ENCODE measurements around the gene TMEM250.

Gene TMEM250

DNA sequence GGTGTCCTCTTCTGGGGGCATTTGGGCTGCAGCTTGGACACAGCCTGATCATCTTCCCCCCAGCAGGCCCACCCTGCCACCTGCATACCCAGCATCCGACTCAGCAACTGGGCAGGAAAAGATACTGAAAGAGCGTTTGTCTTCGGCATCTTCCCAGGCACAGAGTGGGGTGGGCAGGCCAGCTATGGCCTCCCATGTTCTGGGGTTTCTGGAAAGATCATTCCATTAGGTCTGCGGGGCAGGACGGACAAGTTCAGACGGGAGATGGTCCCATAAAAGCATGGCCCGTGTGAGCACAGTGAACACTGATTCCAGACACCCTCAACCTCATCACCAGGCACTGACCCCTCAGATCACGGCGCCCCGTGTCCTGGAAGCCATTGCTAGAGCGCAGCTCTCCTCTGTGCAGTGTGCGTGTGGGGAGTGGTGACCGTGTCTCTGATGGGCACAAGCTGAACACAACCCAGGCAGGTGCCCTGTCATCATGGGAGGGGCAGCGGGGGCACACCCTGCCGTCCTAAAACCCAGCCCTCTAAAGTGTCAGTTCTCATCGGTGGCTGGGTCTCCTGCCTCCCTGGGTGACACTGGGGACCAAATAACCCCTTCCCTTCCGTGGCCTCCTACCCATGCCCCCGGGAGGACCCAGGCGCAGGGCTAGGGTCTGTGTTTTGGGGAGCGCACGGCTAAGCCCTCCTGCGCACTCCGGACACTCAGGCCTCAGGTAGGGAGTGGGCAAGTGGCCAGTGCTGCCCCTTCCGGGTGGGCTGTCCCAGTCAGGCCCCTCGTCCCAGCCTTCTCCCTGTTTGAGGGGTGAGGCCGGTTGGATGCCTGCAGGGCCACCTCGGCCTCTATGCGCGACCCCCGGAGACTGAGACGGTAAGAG is 13.2 kb upstream of the TMEM250 start:
- DNase-seq (ENCODE audit: low read depth): no peak

DNA sequence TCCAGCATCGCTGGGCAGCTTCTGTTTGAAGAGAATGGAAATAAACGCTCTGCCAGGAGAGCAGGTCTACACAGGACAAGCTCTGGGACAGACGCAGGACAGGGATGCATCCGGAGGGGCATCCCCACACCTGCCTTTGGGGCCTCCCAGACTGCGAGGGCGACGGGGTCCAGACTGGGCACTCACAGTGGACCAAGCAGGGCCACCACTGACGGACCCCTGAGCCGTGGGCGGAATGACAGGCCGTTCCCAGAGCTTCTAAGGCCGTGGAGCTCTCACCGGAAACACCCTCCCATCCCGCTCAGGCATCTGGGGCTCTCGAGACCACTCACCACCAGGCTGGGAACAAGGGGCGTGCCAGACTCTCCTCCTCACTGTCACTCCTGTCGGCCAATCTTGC is 10.5 kb upstream of the TMEM250 start:
- DNase-seq (ENCODE audit: low read depth): no peak

DNA sequence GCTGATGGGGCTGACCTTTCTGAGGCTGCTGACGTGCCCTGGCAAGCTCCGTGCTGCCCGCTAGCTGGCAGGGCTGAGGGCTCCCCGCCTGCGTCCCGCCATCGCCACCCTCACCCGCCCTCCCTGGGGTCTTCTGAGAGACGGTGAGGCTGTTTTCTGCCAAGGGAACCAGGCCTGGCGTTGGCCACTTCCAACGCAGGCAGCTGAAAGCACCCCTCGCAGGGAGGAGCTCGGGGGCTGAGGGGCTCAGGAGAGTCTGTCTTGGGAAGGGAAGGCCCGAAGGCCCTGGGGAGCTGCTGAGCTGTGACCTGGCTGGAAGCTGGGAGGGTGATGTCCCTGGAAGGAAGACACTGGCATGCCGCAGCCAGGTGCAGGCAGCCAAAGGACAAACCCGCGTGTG is 9.8 kb upstream of the TMEM250 start:
- no peak for DNase-seq (ENCODE audit: low read depth)

DNA sequence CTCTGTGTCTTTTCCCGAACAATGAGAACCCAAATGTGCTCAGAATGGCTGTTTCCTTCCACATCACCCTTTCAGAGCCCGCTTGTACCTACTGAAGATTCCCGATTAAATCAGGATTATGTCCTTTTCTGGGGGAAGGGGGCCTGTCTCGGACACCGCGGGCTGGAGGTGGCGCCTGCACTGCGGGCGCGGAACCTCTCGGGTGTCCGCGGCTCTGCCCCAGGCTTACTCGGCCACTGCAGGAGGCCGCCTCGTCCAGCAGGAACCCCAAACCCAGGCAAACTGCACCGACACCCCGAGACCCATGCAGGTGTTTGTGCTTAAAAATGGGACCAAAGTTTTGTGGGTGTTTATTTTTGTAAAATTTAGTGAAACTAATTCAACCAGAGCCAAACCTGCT is 8.6 kb upstream of the TMEM250 start:
- no peak for DNase-seq (ENCODE audit: low read depth)

DNA sequence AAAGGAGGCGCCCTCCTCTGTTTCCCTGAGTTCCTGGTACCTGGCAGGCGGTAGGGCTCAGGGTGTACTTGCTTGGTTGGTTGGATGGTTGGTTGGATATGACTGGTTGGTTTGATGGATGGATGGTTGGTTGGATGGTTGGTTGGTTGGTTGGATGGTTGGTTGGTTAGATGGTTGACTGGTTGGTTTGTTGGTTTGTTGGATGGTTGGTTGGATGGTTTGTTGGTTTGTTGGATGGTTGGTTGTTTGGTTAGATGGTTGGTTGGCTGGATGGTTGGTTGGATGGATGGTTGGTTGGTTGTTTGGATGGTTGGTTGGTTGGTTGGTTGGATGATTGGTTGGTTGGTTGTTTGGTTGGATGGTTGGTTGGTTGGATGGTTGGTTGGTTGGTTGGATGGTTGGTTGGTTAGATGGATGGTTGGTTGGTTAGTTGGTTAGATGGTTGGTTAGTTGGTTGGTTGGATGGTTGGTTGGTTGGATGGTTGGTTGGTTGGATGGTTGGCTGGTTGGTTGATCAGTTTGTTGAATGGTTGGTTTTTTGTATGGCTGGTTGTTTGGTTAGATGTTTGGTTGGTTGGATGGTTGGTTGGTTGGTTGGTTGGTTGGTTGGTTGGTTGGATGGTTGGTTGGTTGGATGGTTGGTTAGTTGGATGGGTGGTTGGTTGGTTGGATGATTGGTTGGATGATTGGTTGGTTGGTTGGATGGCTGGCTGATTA is 6.5 kb upstream of the TMEM250 start:
- DNase-seq (ENCODE audit: low read depth): no peak

DNA sequence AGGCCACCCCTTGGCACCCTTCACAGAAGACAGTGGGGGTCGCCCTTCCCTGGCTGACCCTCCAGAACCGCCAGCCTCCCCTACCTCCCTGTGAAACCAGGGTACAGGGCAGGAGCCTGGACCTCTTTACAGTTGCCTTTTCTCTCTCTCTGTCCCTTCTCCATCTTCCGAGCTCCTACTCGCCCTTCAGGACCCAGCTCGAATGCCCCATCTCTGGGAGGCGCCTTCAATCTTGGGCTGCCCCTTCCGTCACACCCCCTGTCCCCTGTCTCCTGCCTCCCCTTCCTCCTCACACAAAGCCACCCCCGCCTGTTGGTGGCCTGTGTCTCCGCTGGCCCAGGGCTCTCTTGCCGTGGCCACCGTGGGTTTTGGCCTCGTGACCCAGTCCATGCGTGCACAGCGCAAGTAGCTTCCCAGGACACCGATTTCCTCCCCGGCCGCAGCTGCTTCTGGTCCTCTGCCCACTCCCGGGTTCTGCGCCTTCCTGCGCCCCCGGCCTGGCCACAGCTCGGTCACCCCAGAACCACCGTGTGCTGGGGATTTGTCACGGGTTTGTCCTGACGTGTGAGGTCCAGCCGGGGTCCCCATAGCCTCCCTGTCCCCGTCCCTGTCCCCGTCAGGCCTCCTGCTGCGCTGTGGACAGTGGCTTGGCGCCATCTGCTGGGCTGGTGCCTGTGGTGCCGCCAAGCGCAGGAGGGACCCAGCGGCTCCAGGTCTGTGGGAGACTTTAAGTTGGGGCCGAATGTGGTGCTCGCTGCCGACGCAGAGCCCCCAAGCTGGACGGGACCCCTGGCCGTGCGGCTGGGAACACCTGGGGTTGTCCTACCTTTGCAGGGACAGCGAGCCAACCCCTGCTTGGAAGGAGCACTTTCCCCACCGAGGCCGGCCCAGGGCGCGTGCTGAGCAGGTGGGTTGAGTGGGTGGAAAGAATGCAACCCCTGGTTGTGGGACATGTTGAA is 4.0 kb upstream of the TMEM250 start:
- no peak for DNase-seq (ENCODE audit: low read depth)

DNA sequence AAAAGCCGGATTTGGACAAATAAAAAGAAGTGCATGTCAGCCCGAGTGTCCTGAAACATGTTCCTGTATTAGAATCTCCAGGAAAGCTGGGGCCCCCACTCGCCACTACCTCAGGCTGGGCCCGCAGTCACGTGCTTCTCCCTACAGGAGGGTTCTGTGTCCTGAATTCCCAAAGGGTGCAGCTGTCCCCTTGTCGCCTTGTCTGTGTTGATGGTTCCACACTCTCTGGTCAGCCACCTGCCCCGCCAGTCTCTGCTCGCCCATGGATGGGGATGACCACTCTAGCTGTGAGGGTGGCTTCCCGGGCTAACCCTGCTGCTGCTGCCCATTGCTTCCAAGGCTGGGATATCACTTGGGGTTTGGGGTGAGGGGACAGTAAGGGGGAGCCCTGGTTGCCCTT is 3.1 kb upstream of the TMEM250 start:
- DNase-seq (ENCODE audit: low read depth): no peak

DNA sequence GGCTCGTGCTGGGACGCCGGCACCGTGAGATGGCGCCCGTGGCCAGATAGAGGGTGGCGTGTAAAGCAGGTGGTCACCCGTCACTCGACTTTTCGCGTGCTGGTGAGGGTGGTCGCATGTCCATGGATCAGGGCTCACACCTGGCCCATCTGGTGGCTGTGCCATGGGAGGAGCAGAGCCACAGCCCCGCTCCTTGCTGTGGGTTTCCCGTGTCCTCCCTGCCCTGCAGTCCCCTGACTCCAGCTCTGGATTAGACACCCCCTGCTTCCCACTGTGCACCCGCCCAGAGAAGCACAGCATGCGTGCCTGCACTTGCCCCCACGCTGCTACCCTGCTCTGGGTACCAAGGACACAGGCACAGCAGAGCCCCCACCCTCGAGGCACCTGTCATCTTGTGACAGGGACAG is 1.8 kb upstream of the TMEM250 start:
- DNase-seq (ENCODE audit: low read depth): no peak

DNA sequence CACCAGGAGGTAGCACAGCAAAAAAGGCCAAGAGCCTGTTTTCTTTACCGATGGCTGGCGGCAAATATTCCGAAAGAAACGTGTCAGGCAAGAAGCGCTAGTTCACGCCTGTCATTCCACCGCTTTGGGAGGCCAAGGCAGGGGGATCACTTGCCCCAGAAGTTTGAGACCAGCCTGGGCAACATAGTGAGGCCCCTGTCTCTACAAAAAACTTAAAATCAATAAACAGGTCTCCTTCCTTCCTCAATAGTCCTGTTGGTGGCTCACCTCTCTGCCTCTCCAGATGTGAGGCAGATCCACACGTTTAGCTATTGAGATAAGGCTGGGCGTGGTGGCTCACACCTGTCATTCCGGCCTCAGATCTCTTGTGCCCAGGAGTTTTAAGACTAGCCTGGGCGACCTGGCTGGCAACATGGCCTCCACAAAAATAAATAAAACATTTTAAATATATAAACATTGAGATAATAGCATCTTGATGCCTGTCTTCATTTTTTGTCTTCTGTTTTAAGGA is 1.3 kb upstream of the TMEM250 start:
- DNase-seq (ENCODE audit: low read depth): no peak

DNA sequence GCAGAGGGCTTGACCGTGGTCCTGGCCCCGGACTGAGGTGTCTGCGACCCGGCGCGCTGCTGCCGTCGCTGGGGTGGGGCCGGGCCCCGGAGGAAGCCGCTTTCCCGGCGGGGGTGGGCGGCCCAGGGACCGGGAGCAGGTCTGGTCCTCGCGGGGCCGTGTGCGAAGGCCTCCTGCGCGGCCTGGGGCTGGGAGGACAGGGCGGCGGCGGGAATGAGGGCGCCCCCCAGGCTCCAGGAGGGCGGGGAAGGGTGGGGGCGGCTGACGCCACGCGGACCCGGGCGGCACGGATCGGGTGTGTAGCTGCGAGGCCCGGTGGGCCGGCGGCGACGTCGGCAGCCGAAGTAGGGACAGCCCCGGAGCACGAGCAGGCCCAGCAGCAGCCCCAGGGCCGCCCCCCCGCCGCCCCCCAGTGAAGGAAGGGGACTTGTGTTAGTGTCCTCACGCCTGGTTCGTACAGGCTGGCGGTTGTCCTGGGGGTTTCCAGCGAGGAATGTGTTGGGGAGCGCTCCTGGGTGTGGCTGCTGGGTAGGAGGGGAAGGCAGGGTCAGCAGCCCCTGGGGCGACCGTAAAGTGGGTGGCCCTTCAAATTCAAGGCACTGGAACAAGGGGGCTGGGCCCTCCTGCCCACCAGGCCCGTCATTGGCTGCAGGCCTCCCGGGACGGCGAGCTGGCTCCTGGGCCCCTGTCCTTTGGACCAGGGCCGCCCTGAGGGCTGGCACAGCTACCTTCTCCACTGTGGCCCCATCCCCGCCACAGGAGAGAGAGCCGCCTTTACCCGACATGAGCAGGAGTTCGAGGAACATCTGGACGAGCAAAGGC is 597 bp upstream of the TMEM250 start:
- DNase-seq (ENCODE audit: low read depth): no peak

DNA sequence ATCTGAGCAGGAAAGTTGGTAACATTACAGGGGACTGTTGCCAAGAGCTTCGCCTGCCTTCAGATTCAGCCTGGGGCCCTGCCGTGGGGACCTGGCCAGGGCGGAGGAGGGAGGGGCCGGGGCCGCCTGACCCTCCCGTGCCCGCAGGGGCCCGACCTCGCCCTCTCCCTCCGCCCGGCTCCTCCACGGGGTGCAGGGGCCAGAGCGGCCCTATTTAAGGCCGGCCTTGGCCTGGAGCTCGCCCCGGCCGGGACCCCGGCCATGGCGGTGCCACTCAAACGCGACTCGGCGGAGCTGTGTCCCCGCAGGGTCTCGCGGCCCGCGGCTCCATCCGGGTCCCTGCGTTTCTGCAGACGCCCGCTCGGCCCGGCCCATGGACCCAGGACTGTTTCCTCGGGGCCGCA is 757 bp downstream of the TMEM250 start:
- DNase-seq (ENCODE audit: low read depth): no peak

DNA sequence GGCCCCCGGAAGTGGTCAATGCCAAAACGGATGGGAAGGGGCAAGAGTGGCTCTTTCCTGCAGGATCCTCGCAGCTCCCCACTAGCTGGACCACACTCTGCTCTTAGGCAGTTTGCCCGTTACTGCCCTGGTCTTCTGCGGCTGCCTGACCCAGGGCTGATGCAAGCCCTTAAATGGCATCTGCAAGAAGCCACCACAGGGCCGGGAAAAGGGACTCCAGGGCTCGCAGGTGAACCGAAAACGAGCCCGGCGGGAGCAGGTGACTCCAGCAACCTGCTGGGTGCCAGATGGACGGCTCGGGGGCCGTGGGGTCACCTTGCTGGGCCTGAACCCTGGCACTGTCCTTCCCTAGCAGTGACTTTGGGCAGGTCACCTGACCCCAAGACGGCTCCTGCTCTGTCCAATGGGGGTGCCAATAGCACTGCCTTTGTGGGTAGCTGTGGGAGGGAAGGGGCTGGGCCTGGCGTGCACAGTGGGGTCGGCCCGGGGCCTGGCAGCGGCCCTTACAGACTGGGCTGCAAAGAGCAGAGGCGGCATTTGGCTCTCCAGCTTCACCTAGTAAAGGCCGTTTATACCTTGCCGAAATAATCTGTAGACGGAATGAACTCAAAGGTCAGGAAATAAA is 1.3 kb downstream of the TMEM250 start:
- no peak for DNase-seq (ENCODE audit: low read depth)

DNA sequence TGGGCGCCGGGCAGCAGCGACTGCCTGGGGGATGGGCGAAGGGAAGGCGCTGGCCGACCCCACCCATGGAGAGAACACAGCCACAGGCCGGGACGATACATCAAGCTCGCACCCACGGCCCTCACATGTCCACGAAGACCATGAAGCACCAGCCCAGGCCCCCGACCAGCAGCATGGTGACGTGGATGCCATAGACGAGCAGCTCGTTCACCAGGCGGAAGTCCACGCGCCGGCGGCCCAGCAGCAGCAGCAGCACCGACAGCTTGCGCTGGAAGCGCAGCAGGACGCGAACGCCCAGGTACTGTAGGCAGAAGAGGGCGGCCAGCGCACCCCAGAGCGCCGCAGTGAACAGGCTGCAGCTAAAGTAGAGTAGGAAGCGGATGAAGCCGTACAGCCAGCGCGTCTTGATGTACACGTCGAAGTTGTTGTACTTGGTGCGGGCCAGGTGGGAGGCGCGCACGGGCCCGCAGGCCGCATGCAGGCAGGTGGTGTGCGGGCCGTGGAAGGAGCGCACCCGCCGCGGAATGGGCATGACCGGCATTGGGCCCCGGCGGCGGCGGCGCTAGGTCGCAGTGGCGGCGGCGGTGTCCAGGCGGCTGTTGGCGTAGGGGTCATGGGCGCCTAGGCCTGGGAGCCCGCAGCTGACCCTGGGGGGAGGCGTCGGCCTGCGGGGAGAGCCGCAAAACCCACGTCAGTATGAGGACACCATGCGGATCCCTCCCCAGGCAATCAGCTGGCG is 2.1 kb downstream of the TMEM250 start:
- no peak for DNase-seq (ENCODE audit: low read depth)

DNA sequence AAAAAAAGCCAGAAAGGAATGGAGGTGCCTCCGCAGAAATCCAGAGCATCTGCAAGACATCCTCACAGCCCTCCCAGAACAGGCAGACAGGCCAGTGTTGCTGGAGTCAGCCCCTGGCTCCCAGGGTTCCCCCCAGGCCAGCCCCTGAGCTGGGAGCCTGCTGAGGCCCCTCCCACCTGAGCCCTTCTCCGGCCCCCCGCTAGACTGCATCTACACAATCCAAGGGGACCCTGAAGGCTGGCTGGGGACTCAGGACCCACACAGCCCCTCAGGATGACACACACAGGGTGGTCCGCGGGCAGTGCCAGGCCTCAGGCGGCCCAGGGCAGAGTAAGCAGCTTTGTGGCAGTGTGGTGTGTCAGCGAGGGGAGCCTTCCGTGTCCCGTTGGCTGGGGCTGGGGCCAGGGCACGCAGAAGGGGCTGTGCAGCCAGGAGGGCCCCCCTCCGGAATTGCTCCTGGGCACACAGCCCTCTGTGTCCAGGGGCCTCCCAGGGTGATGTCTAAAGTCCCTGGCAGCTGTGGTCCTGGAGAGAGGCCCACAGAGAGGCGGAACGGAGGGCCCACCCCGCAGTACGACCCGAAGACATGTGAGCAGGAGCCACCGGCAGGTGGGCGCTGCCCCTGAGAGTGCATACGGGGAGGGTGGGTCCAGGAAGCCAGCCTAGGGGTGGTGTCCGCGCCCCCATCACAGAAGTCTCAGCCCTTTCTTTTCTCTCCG is 2.9 kb downstream of the TMEM250 start:
- DNase-seq (ENCODE audit: low read depth): no peak

DNA sequence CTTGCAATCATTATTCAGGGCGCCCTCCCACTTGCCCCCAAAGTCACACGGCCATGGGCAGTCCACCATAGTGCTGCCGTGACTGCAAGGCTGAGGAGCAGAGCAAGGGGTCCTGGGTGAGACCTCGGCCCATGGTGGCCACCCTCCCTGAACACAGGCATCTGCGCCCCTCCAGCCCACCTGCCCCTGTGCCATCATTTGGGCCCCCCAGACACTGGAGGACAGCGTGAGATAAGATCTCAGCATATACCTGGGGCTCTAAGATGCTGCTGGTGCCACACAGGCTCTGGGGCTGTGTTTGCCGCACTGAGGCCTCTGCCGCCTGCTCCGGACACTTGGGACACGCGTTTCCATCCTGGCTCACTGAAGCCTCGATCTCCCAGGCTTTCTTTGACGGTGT is 3.5 kb downstream of the TMEM250 start:
- no peak for DNase-seq (ENCODE audit: low read depth)

DNA sequence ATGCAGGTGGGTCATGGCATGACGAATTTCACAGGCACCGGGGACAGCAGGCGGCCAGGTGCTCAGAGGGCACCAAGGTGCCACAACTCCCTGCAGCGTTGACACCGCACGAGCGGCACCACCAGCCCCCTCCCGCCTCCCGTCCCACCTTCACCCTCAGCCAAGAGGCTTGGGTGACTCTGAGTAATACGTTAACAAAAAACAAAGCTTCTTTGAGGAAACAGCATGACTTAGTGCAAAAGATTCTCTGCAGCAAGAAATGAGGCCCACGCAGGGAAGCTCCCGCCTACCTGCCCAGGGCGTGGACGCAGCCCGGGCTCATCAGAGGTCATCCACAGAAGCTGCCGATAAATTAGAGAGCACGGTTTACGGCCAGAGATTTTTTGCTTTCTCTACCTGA is 4.1 kb downstream of the TMEM250 start:
- DNase-seq (ENCODE audit: low read depth): no peak

DNA sequence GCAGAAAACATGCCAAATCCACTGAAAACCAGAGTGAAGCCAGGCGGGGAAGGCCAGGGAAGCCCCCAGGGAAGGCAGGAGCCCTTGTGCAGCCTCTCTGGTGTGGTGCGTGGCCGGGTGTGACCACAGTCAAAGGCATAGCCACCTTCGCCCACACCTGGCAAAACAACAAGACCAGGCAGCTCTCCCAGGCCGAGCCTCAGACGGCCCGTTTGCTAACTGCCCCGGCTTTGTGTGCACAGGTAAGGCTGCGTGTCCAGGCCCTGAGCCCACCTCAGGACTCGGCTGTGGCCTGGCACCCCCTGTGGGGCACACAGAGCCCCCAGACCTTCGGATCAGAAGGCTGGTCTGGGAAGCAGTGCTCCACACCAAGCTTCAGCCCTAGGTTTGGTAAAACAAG is 6.1 kb downstream of the TMEM250 start:
- no peak for DNase-seq (ENCODE audit: low read depth)

DNA sequence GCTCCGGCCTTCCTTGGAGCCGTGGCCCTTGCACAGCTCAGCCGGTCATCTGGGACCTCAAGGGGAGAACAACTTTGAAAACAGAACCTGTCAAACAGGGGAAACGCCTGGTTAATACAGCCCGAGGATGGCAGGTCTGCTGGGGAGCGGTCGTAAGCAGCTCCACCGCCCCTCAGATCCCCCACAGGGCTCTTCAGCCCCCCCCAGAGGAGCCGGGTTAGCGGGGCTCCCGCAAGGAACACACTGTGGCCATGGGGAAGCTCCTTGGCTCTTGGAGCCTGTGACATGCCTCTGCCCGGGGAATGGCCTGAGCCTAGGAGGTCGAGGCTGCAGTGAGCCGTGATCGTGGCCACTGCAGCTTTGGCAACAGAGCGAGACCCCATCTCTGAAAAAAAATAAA is 6.8 kb downstream of the TMEM250 start:
- DNase-seq (ENCODE audit: low read depth): no peak

DNA sequence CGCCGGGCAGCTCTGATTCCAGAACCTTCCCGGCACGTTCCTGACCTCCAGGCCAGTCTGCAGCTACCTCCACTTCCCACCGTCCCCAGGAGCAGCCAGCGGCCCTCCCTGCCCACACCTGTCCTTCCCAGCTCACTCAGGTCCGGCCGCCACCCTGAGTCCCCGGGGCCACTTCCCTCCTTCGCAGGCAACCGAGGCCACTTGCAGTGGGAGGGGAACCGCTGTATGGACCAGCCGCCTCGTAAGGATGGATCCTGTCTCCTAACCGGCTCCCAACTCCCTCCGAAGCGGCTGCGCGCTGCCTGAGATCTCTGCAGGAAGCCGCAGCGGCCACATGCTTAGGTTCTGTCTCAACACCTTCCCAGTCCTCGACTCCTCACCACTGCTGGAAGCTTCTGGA is 7.5 kb downstream of the TMEM250 start:
- DNase-seq (ENCODE audit: low read depth): no peak
